NB4 (cell line): ENCODE data around the gene RDX.
"Not testable (repeated sequence)": the region's sequence is repeated elsewhere in the genome, so short reads cannot be mapped to it uniquely, and the experiment has no call there.

Experiments used
- MYC ChIP-seq: IDR thresholded peaks from 2 replicates; pipeline ENCODE4 v1.6.1; 2011; ENCODE audit warnings: low read depth, low read length
- POLR2A ChIP-seq: IDR thresholded peaks from 2 replicates; pipeline ENCODE4 v1.6.1; 2011; ENCODE audit warnings: mild to moderate bottlenecking; ENCODE audit not compliant: insufficient read length; ENCODE audit errors: extremely low read depth
- TF ChIP-seq, protein P1 (sequence below): IDR thresholded peaks from one replicate; pipeline ENCODE4 v1.5.1; 2012; ENCODE audit warnings: low read depth, low read length
- TF ChIP-seq, protein P2 (sequence below): IDR thresholded peaks from 2 replicates; pipeline ENCODE4 v1.6.1; 2011; ENCODE audit warnings: low read depth, low read length

DNA sequence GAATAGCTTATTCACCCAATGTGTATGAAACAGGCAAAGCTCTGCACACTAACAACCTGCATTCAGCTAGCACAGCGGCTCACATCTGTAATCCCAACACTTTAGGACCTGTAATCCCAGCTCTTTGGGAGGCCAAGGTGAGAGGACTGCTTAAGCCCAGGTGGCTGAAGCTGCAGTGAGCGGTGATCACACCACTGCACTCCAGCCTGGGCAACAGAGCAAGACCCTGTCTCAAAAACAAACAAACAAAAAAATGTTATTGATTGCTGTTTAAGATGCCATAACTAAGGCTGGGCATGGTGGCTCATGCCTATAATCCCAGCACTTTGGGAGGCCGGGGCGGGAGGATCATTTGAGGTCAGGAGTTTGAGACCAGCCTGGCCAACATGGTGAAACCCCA lies 15.8 kb downstream of the RDX start:
- TF ChIP-seq, protein P1, sequence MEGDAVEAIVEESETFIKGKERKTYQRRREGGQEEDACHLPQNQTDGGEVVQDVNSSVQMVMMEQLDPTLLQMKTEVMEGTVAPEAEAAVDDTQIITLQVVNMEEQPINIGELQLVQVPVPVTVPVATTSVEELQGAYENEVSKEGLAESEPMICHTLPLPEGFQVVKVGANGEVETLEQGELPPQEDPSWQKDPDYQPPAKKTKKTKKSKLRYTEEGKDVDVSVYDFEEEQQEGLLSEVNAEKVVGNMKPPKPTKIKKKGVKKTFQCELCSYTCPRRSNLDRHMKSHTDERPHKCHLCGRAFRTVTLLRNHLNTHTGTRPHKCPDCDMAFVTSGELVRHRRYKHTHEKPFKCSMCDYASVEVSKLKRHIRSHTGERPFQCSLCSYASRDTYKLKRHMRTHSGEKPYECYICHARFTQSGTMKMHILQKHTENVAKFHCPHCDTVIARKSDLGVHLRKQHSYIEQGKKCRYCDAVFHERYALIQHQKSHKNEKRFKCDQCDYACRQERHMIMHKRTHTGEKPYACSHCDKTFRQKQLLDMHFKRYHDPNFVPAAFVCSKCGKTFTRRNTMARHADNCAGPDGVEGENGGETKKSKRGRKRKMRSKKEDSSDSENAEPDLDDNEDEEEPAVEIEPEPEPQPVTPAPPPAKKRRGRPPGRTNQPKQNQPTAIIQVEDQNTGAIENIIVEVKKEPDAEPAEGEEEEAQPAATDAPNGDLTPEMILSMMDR = not testable (repeated sequence)
- not testable (repeated sequence) for TF ChIP-seq MYC, POLR2A
- TF ChIP-seq, protein P2, sequence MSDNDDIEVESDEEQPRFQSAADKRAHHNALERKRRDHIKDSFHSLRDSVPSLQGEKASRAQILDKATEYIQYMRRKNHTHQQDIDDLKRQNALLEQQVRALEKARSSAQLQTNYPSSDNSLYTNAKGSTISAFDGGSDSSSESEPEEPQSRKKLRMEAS = not testable (repeated sequence)
